ENCODE results near the gene RRP1B.

RRP1B gene

DNA sequence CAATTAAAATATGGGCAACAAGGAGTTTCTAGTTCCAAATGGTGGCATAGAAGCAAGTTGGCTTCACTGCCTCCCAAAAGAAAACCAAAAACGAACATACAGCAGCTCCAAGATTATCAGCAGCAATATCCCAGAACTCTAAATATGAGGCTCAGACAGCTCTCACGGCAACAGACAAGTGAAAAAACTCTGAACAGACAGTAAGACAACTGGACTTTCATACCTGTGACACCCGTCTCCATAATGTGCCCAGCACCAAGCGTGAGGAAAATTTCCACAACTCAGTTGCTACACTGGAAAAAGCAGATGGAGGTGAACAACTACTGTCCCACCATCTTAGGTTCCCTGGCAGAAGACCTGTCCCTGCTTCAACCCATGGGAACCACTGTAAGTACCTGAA lies 40.0 kb upstream of the RRP1B start:
- no peak overlapping the region for H3K9ac ChIP-seq (ENCODE audit: insufficient read length, low read depth)

GRCh38 chr21:43619856-43620255 lies 39.5 kb upstream of the RRP1B start:
- Histone ChIP-seq H3K9me3 (ENCODE audit: insufficient read depth, low read length) (peaks cover 25% of the 10 kb centered on the region), H3K4me3 (ENCODE audit: insufficient read length, low read depth) (no peak overlapping the region), H3K36me3 (ENCODE audit: insufficient read depth, insufficient read length, low read length) (peaks cover 5% of the 10 kb centered on the region), H3K4me1 (ENCODE audit: insufficient read depth, insufficient read length) (no peaks in the 10 kb centered on the region), H3K9ac (ENCODE audit: insufficient read length, low read depth) (no peak overlapping the region), H3K27me3 (ENCODE audit: insufficient read depth, insufficient read length) (no peaks in the 10 kb centered on the region)
- no peak for TF ChIP-seq ZNF274 (IDR thresholded peaks at IDR 0.05; ENCODE audit: low read depth, low read length)
- TF ChIP-seq SUZ12 (IDR thresholded peaks at IDR 0.05; ENCODE audit: extremely low read depth, insufficient read depth, insufficient read length): no peak
- no peak for TF ChIP-seq YY1 (IDR thresholded peaks at IDR 0.05; ENCODE audit: insufficient read depth, insufficient read length)
- no peak for DNase-seq (ENCODE audit: low read depth, low spot score)

More for the DNA sequence above, 40.0 kb upstream of the RRP1B start:
- Histone ChIP-seq H3K9me3 (ENCODE audit: insufficient read depth, low read length) (peaks cover 25% of the 10 kb centered on the region), H3K4me3 (ENCODE audit: insufficient read length, low read depth) (no peak overlapping the region), H3K27me3 (ENCODE audit: insufficient read depth, insufficient read length) (no peaks in the 10 kb centered on the region), H3K4me1 (ENCODE audit: insufficient read depth, insufficient read length) (no peaks in the 10 kb centered on the region), H3K36me3 (ENCODE audit: insufficient read depth, insufficient read length, low read length) (peaks cover 5% of the 10 kb centered on the region)
- no peak for DNase-seq (ENCODE audit: low read depth, low spot score)
- TF ChIP-seq ZNF274 (IDR thresholded peaks at IDR 0.05; ENCODE audit: low read depth, low read length) (no peak), YY1 (IDR thresholded peaks at IDR 0.05; ENCODE audit: insufficient read depth, insufficient read length) (no peak), SUZ12 (IDR thresholded peaks at IDR 0.05; ENCODE audit: extremely low read depth, insufficient read depth, insufficient read length) (no peak)

GRCh38 chr21:43622796-43623195 lies 36.6 kb upstream of the RRP1B start:
- no peak for DNase-seq (ENCODE audit: low read depth, low spot score)
- peaks cover 5% of the 10 kb centered on the region for H3K36me3 ChIP-seq (ENCODE audit: insufficient read depth, insufficient read length, low read length)
- H3K9ac ChIP-seq (ENCODE audit: insufficient read length, low read depth): no peak overlapping the region
- no peaks in the 10 kb centered on the region for H3K27me3 ChIP-seq (ENCODE audit: insufficient read depth, insufficient read length)
- no peaks in the 10 kb centered on the region for H3K4me1 ChIP-seq (ENCODE audit: insufficient read depth, insufficient read length)
- peaks cover 30% of the 10 kb centered on the region for H3K9me3 ChIP-seq (ENCODE audit: insufficient read depth, low read length)
- H3K4me3 ChIP-seq (ENCODE audit: insufficient read length, low read depth): no peak overlapping the region
- TF ChIP-seq YY1 (IDR thresholded peaks at IDR 0.05; ENCODE audit: insufficient read depth, insufficient read length): no peak
- no peak for TF ChIP-seq ZNF274 (IDR thresholded peaks at IDR 0.05; ENCODE audit: low read depth, low read length)
- no peak for TF ChIP-seq SUZ12 (IDR thresholded peaks at IDR 0.05; ENCODE audit: extremely low read depth, insufficient read depth, insufficient read length)

DNA sequence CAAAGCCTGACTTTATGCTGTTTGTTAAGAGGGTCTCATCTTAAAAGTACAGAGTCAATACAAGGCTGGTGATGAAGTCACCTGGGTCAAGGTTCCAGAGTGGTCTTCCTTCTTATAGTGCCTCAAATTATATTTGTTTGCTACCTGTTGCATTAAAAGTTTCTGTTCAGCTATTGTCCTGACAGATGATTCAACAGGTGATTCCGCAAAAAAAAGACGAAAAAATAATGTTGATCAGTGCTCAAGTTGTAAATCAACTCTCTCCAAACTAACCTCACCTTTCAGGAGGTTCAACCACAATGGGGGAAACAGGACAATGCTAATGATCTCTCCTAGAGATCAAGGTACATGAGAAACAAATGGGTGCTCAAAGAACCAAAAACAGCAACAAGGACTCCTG lies 35.8 kb upstream of the RRP1B start:
- H3K4me3 ChIP-seq (ENCODE audit: insufficient read length, low read depth): no peak overlapping the region
- H3K4me1 ChIP-seq (ENCODE audit: insufficient read depth, insufficient read length): no peaks in the 10 kb centered on the region
- H3K36me3 ChIP-seq (ENCODE audit: insufficient read depth, insufficient read length, low read length): peaks cover 5% of the 10 kb centered on the region
- H3K27me3 ChIP-seq (ENCODE audit: insufficient read depth, insufficient read length): no peaks in the 10 kb centered on the region
- H3K9ac ChIP-seq (ENCODE audit: insufficient read length, low read depth): no peak overlapping the region
- DNase-seq (ENCODE audit: low read depth, low spot score): no peak
- TF ChIP-seq YY1 (IDR thresholded peaks at IDR 0.05; ENCODE audit: insufficient read depth, insufficient read length): no peak
- TF ChIP-seq ZNF274 (IDR thresholded peaks at IDR 0.05; ENCODE audit: low read depth, low read length): no peak
- TF ChIP-seq SUZ12 (IDR thresholded peaks at IDR 0.05; ENCODE audit: extremely low read depth, insufficient read depth, insufficient read length): no peak
- H3K9me3 ChIP-seq (ENCODE audit: insufficient read depth, low read length): peaks cover 34% of the 10 kb centered on the region

DNA sequence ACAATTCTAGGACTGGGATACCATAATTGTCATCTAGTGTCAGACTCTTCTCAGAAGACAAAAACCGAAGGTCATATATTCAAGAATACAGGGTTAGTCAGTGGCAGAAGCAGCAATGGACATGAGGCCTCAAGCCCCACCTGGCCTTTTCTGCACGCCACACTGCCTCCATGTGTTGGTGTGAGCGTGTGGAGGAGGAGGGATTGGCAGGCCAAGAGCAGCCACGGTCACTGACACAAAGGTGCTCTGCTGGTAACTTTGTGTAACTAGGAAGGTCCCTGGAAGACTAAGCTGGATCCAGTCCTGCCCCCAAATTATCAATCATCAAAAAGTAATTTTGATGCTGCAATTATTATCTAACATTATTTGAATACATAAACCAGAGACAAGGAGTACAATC lies 35.0 kb upstream of the RRP1B start:
- Histone ChIP-seq H3K27me3 (ENCODE audit: insufficient read depth, insufficient read length) (no peaks in the 10 kb centered on the region), H3K4me3 (ENCODE audit: insufficient read length, low read depth) (no peak overlapping the region), H3K9ac (ENCODE audit: insufficient read length, low read depth) (no peak overlapping the region), H3K9me3 (ENCODE audit: insufficient read depth, low read length) (peaks cover 38% of the 10 kb centered on the region), H3K4me1 (ENCODE audit: insufficient read depth, insufficient read length) (no peaks in the 10 kb centered on the region), H3K36me3 (ENCODE audit: insufficient read depth, insufficient read length, low read length) (peaks cover 5% of the 10 kb centered on the region)
- TF ChIP-seq YY1 (IDR thresholded peaks at IDR 0.05; ENCODE audit: insufficient read depth, insufficient read length) (no peak), ZNF274 (IDR thresholded peaks at IDR 0.05; ENCODE audit: low read depth, low read length) (no peak), SUZ12 (IDR thresholded peaks at IDR 0.05; ENCODE audit: extremely low read depth, insufficient read depth, insufficient read length) (no peak)
- DNase-seq (ENCODE audit: low read depth, low spot score): no peak

DNA sequence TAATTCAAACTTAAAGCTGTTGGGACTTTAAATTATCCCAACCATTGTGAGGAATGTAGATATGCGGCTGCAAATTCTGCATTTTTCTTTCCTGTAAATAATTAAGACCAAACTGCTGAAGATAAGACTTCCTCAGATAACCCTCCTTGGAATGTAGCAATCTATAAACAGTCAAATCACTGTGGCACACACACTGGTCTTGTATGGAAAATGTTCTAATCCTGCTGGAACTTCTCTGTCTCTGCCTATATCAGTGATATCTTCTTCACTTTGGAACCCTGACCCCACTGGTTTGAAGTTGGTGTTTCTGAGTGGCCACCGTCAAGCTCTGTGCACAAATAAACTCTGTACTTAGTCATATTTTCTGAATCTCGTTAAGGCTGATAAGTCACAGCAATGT lies 33.0 kb upstream of the RRP1B start:
- TF ChIP-seq ZNF274 (IDR thresholded peaks at IDR 0.05; ENCODE audit: low read depth, low read length) (no peak), YY1 (IDR thresholded peaks at IDR 0.05; ENCODE audit: insufficient read depth, insufficient read length) (no peak), SUZ12 (IDR thresholded peaks at IDR 0.05; ENCODE audit: extremely low read depth, insufficient read depth, insufficient read length) (no peak)
- no peaks in the 10 kb centered on the region for H3K36me3 ChIP-seq (ENCODE audit: insufficient read depth, insufficient read length, low read length)
- H3K9ac ChIP-seq (ENCODE audit: insufficient read length, low read depth): no peak overlapping the region
- H3K4me1 ChIP-seq (ENCODE audit: insufficient read depth, insufficient read length): no peaks in the 10 kb centered on the region
- peaks cover 19% of the 10 kb centered on the region for H3K9me3 ChIP-seq (ENCODE audit: insufficient read depth, low read length)
- no peak for DNase-seq (ENCODE audit: low read depth, low spot score)
- no peak overlapping the region for H3K4me3 ChIP-seq (ENCODE audit: insufficient read length, low read depth)
- H3K27me3 ChIP-seq (ENCODE audit: insufficient read depth, insufficient read length): no peaks in the 10 kb centered on the region

DNA sequence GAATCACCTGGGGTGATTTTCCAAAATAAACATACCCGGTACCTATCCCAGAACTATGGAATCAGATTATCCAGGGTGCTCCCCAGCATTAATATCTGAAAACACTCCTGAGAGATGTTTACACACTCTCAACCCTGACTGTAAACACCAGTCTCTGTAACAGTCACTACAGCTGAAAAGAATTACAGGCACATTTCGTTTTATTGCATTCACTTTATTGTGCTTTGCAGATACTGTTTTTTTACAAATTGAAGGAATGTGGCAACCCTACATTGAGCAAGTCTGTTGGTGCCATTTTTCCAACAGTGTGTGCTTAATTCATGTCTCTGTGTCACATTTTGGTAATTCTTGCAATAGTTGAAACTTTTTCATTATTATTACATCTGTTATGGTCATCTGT lies 31.8 kb upstream of the RRP1B start:
- Histone ChIP-seq H3K27me3 (ENCODE audit: insufficient read depth, insufficient read length) (no peaks in the 10 kb centered on the region), H3K4me1 (ENCODE audit: insufficient read depth, insufficient read length) (no peaks in the 10 kb centered on the region), H3K9me3 (ENCODE audit: insufficient read depth, low read length) (peaks cover 18% of the 10 kb centered on the region; the same call in 1 of the 2 replicates), H3K4me3 (ENCODE audit: insufficient read length, low read depth) (no peak overlapping the region), H3K36me3 (ENCODE audit: insufficient read depth, insufficient read length, low read length) (no peaks in the 10 kb centered on the region), H3K9ac (ENCODE audit: insufficient read length, low read depth) (no peak overlapping the region)
- TF ChIP-seq SUZ12 (IDR thresholded peaks at IDR 0.05; ENCODE audit: extremely low read depth, insufficient read depth, insufficient read length): no peak
- DNase-seq (ENCODE audit: low read depth, low spot score): no peak
